Right renal pelvis (tissue), 4 donors: Measurements from ENCODE around the gene FAM43A. TPM values are rescaled to one million over a fixed set of nuclear protein-coding genes. Genes with fewer than 3 reads are reported as not detected.
A peak's percentile ranks its signal among the peaks of the same experiment; 100 is the strongest.

Source experiments
- DNase-seq, 4 donors: peaks; one replicate each; pipeline ENCODE4 v3.0.0-alpha.2; 2013; ENCODE audit warnings: low read depth in 4 of 4, low spot score in 3 of 4, missing footprints in 1 of 4
- polyA plus RNA-seq, 4 donors: library from polyadenylated mRNA; unstranded; fragments of 120-200 nt; gene quantifications; one replicate each; pipeline ENCODE4 v1.2.1, GENCODE V29; 2013; ENCODE audit not compliant: insufficient read length in 4 of 4

FAM43A gene
- 1 to 10 TPM; 6.5 to 7.6 (median 6.8) TPM for polyA plus RNA-seq

DNA sequence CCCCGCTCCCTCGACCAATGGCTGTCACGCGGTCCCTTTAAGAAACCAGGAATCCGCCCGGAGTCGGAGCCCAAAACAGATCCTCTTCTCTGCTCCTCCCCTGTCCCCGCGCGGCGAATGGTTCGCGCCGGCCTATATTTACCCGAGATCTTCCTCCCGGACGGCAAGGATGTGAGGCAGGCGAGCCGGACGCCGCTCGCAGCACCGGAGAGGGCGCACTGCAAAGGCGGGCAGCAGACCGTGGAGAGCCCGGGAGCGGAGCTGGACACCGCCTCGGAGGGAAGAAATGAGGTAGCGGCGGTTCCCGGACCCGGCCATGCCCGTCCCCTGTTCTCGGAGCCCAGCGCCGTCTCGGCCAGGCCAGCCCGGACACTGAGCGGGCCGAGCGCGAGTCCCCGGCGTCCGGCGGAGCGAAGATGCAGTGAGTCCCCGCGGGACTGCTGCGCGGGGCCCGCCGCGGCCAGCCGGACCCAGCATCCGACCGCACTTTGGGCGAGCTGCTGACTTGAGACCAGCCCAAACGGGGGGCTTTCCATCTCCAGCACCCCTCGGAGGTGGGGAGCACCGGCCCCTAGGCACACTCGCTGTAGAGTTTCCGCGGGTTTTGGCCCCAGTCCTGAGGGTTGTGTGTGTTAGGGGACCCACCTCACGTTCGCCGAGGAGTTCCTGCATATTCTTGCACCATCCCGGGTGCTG, at the start of gene FAM43A:
FAM43A (plus strand) TSS at position 166 of the 696 bp plus-strand sequence. CDS start 944 bp downstream, outside the sequence.
- DNase-seq, result peak in 2 of 4 donors; percentile 79 to 86

DNA sequence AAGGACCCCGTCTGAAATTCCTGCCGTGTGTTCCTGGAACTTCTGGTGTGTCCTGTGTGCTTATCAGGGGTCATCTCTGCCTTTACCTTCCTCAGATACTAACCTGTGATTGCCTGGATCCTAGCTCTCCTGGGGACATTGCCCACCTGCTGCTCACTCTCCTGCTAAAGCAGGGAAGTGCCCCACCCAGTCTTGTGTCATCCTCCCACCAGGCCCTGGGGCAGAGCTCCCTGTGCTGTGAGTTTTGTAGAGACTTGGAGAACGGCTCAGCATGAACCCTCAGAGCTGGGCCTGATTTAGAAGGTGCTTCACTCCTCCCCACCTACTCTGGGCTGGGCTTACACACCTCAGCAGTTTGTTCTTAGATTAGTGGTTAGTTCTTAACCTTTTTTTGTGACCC, 48.6 kb upstream of the FAM43A start:
- no peak for DNase-seq

DNA sequence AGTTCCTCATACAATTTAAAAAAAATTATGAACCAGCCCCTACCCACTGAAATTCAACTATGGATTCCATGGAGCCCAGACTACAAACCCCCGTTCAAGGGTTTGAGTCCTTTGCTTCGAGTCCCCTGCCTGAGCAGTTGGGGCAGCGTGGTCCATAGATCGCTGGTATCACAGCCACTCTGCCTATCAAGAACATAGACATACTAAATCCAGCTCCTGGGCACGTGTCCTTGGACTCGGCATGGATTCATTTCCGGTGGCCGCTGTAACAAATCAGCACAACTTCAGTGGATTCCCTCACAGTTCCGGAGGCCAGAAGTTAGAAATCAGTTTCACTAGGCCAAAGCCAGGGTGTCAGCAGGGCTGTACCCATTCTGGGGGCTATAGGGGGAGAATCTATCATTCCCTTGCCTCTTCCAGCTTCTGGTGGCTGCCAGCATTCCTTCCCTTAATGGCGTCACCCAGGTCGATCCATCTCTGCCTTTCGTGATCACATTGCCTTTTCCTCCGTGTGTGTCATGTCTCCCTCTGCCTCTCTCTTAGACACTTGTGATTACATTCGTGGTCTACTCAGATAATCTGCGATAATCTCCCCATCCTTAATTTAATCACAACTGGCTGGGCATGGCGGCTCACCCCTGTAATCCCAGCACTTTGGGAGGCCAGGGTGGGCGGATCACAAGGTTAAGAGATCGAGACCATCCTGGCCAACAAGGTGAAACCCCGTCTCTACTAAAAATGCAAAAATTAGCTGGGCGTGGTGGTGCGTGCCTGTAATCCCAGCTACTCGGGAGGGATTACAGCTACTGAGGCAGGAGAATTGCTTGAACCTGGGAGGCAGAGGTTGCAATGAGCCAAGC, 47.9 kb upstream of the FAM43A start:
- no peak for DNase-seq

- no peak for DNase-seq
These were observed 46.6 kb upstream of the FAM43A start for GRCh38 chr3:194638991-194639605.

DNA sequence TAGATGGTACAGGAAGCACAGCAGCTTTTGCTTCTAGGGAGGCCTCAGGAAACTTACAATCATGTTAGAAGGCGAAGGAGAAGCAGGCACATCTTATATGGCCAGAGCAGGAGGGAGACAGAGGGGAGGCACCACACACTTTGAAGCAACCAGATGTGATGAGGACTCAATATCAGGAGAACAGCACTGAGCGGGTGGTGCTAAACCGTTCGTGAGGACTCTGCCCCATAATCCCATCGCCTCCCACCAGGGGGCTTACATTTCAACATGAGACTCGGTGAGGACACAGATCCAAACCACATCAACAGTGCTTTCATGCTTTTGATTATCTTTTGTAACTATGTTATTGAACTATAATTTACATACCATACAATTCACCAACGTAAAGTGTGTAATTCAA, 44.9 kb upstream of the FAM43A start:
- DNase-seq, result no peak

- no peak for DNase-seq
These were observed 42.9 kb upstream of the FAM43A start for GRCh38 chr3:194642769-194643168.

GRCh38 chr3:194647747-194648146, 37.9 kb upstream of the FAM43A start:
- no peak for DNase-seq

DNA sequence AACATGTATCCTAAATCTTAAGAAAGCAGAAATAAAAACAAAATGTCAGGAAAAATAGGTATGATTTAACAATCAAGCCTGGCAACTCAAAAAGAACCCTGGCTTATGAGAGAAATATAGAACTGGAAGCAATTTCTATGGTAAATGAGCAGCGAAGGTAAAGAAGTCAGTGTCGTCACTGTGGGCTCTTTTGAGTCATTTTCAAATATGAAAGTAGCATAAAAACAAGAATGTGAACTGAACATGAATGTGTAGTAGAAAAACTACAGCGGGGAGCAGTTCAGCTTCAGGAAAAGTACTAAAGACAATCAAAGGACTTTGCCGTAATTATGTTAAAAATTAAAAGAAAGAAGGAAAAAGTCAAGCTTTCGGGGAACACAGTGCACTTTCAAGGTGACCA, 31.2 kb upstream of the FAM43A start:
- no peak for DNase-seq

DNA sequence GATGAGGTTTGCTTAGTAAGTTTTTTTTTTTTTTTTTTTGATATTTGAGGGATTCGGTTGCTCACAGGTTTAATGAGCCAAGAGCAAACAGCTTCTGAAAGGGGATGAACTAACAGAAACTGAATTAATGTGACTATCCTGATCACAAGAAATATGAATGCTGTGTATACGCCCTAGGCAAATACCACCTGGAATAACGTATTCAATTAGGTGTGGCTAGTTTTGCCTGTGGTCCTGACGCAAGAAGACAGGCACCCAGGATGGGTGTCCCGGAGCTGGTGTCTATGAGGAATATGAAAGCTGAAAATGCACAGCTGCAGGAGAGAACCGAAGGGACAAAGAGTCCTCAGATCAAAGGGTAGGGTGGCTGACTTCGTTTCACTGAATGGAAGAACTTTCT, 28.2 kb upstream of the FAM43A start:
- no peak for DNase-seq

- no peak for DNase-seq
These were observed 27.0 kb upstream of the FAM43A start for GRCh38 chr3:194658477-194659242.

DNA sequence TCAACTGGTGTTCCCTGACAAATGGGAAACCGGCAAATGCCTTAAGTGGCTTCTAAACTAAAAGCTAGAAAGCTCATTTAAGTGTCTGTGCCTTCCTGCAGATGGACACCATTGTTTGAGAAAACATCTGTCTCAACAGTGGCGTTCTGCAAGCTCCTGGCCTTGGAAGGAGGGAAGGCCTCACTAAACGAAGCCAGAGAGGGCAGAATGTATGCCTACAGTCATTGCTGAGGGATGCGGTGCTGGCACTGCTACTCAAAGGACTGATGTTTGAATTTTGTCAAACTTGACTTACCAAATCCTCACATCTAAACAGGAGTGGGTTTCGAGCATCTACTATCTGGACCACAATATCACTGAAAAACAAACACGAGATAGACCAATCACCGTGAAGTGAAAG, 25.9 kb upstream of the FAM43A start:
- DNase-seq, result no peak

- DNase-seq, result no peak
These were observed 24.3 kb upstream of the FAM43A start for GRCh38 chr3:194661374-194661773.

DNA sequence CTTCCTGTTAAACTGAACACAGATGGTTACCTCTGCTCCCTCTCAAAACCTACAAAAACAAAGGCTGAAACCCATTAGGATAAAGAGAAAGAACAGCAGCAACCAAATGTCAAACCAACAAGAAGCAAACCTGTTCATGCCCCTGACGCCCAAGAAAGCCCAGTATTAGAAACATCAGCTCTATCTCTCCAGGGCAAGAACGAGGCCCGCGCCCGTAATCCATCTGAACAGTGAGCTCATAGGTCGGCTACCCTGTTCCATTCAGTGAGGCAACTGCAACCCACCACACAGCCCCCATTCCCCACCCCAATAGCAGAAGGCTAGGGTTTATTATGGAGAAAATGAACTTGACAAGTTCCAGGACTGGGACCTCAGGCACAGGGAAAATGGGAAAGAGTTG, 23.7 kb upstream of the FAM43A start:
- DNase-seq, result no peak

GRCh38 chr3:194664857-194665256, 20.8 kb upstream of the FAM43A start:
- no peak for DNase-seq

DNA sequence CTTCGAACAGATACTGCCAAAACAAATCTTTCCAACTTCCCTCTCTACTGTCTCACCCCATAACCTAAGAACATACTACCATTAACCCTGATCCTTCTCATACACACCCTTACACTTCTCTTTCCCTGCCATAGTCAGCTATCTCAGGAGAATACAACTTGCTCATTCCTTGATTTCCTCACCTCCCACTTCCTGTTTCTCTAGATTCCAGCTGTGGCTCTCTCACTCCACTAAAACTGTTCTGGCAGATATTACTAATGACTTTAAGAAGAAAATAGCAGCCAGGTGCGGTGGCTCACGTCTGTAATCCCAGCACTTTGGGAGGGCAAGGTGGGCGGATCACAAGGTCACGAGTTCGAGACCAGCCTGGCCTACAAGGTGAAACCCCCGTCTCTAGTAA, 18.3 kb upstream of the FAM43A start:
- DNase-seq, result no peak

DNA sequence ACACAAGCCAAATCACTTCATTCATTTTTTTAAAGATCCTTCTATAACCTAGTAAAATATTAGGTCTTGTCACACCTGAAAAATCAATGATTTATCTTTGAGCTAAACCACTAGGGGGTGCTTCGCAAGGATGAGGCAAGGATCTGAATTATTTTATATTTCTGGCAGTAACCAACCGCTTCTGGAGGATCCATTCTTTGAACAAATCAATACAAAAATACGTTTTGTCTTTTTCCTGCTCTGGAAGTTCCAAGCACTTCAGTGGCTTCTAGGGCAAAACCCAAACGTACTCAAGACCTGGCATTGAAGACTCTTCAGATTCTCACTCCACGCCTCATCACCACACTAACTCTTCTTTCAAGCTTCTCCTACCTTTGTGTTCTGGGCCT, 14.2 kb upstream of the FAM43A start:
- no peak for DNase-seq

- peak; percentile 96 to 99 (median 96) for DNase-seq
These were observed 13.5 kb upstream of the FAM43A start, which contains the start of gene LSG1 for GRCh38 chr3:194671900-194672808. Gene LSG1 (minus strand): TSS chr3:194672191. CDS start chr3:194672162, 29 bp downstream.

DNA sequence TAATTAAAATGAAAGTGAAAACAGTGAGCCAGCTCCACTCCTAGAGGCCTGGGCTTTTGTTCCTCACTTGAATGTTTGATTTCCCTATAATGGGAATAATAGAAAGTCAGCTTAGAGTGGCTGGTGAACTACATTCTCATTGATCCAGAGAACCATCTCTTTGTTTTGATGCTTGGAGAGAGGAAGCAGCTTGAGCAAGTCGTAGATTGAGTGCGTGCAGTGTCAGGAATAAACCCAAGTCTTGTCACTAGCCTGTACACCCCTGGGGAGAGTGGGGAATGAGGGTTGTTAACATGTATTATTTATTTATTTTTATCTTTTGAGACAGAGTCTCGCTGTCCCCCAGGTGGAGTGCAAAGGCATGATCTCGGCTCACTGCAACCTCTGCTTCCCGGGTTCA, 12.8 kb upstream of the FAM43A start:
- no peak for DNase-seq

DNA sequence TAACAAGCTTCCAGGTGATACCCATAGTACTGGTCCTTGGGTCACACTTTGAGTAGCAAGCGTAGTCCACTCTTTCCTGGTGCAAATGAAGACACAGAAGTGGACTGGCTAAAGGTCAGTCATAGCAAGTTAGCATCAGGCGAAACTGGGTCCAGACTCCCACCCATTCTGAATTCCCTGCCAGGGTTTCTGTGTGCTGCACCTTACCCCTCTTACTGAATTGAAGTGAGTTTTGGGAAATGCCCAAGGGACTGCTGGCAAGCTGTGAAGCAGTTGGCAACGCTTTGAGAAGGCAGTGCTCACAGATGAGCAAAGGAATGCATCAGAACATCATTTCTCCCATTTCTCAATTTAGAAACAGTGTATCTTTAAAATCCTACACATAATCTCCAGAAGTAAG, 11.9 kb upstream of the FAM43A start:
- DNase-seq, result no peak
